GM18505 (cell line): ENCODE data around the gene PAX2.

Source experiments
- ATAC-seq: cut with Tn5 transposase; IDR thresholded peaks from one replicate; pipeline ENCODE4 v1.9.1; 2021; ENCODE audit not compliant: unreplicated experiment
- POLR2A ChIP-seq: IDR thresholded peaks from 4 replicates; pipeline ENCODE4 v1.6.1; 2011; ENCODE audit warnings: borderline replicate concordance; ENCODE audit not compliant: insufficient read depth, insufficient read length; ENCODE audit errors: extremely low read depth

Gene PAX2

DNA sequence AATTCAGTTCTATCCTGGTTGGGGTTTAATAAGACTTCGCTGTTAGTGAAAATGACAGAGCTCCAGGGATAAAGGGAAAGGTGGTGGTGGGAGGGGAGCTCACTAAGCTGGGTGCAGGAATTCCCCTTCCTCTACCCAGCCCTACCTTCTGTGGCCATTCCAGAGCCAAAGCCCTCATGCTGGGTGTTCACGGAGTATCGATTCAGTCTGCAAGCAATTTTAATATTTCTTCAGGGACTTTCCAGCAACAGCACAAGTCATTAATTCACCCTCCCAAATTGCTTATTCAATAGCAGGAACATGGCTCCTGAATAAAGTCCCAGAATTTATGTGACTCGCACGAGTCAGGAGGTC is 22.0 kb downstream of the PAX2 start:
- ATAC-seq, result no peak
- no peak for TF ChIP-seq POLR2A

DNA sequence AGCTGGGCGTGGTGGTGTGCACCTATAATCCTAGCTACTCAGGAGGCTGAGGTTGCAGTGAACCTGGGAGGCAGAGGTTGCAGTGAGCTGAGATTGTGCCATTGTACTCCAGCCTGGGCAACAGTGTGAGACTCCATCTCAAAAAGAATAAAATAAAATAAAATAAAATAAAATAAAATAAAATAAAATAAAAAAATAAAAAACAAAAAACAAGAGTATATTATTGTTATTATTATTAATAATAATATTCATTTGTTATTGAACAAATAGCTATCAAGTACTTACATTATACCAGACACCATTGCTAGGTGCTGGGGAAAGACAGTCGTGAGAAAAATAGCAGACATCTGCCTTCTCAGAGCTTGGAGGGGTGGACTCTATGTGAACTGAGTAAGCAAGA is 24.1 kb downstream of the PAX2 start:
- no peak for TF ChIP-seq POLR2A
- ATAC-seq, result no peak

DNA sequence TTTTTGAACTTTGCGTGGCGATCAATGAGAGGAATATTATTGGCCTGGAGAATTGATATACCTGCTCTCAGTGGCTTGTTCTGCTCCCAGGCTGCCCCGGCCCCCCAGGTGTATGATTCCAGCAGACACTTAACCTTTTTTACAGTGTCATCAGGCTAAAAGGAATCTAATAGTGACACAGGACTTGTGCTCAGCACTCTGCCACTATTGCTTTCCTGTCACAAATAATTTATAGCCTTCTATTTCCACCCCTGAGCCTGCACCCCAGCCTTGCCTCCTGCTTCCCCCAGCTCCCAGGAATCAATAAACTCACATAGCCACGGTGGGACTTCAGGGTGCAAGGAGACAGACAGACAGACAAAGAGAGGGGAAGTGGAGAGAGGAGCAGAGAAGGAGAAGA is 28.3 kb downstream of the PAX2 start:
- ATAC-seq, result no peak
- TF ChIP-seq POLR2A, result no peak

DNA sequence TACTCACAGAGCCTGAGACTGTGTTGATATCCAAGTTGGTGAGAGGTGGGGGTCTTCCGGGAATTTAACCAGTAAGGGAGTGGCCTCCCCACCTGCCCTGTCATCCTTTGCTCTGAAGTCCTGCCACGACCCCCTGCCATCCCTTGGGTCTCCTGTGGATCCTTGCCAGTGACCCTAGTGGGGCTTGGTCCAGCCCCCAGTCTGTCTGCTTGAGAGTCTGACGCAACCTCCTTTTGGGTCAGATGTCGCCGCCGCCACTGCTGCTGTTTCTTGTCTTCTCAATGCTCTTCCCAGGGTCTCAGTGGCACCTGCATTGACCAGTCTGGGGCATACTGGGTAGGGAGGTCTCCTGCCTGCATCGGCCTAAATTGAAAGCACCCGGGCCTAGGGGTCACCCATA is 28.8 kb downstream of the PAX2 start:
- ATAC-seq, result no peak

DNA sequence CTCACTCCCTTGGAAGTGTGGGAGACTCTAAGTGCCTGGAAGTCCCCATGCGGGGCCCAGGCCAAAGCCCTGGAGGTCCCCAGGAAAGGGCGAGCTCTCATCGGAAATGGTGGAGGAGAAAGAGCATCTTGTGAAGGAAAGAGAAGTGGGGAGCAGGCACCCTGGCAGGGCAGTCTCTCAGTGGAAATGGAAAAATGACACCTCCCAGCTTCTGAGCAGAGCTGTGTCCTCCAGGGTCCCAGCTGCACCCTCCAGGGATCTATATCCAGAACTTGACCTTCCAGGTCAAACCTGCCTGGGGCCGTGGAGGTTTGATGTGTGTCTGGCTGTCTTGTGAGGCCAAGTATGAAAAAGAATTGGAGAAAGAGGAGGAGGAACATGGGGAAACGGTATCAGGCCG is 29.5 kb downstream of the PAX2 start:
- ATAC-seq, result no peak
- TF ChIP-seq POLR2A, result no peak

More for the DNA sequence above, 28.8 kb downstream of the PAX2 start:
- TF ChIP-seq POLR2A, result no peak

DNA sequence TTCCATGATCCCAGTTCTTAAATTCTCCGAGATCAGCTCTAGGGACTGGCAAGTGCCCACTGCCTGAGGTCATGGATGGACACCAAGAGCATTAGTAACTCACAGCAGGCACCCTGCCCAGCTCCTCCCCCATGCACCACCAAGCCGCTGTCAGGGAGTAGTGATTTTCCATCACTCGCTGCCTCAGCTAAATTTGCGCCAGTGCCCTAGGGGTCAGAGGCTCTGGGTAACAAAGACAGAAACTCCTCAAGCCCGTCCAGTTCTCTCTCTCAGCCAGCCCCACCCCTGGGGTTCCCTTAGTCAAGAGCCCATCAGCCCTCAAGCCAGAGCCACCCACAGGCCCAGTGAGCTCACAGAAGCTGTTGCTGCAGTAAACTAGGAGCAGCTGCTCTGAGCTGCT is 30.0 kb downstream of the PAX2 start:
- no peak for ATAC-seq
- no peak for TF ChIP-seq POLR2A

DNA sequence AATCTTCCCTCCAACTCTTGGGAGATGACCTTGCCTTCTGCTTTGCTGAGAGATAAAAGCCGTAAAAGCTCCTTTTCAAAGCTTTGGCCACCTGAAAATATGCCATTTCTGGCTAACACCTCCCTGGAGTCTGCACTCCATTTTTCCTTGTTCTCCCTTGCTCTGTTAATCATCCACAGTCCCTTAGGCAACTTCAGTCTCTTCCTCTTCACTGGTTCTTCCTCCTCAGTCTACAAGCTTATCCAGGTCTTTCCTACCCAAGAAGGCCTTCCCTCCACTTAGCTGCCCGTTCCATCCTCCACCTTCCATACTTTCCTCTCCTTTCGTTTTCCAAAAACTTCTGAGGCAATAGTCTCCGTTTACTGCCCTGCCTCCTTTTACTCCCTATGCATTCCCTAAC is 30.5 kb downstream of the PAX2 start:
- ATAC-seq, result no peak
- no peak for TF ChIP-seq POLR2A

DNA sequence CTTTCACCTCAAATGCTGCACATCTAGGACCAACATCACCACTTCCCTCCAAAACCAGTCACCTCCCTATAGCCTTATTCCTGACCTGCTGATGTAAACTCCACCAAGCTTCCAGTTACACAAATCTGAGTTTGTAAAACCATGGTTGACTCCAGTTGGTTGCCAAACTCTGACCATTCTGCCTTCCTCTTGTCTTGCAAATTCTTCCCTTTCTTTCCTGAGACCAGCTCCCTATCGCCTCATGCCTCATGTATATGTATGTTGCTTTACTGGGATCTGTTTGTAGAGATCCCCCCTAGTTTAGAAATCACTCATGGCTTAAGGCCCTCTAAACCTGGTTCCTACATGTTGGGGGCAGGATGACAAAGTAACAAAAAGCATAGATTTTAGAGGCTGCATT is 31.3 kb downstream of the PAX2 start:
- ATAC-seq, result no peak
- TF ChIP-seq POLR2A, result no peak

DNA sequence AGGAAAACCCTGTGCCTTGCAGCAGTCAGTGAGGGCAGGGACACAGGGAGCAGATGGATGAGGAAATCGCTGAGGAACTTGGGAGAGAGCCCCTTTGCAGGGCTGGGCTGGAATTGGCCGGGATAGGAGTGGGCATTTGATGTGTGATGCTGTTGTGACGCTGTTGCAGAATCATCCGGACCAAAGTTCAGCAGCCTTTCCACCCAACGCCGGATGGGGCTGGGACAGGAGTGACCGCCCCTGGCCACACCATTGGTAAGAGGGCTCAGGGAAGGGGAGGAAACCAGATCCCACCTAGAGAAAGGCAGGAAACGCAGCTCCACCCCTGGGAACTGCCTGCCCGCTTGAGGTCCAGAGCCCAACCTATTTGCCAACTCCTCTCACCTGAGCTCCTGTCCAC is 33.9 kb downstream of the PAX2 start:
- TF ChIP-seq POLR2A, result no peak
- no peak for ATAC-seq

DNA sequence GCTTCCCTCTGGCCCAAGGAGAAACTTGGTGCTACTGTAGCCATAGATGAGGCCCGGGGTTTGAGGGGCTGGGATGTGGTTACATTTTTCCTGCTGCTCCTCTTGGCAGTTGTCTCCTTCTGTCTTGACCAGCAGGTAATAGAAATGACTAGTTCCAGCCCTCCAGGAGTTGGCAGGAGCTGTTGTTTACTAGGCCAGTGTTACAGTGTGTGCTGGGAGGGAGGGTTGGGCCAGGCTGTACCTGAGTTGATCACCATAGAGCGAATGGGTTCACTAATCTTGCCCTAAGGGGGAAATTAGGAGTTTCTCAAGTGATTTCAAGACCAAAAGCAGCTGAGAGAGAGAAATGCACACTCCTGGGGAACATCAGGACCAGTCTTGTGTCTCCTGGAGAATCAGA is 34.9 kb downstream of the PAX2 start:
- no peak for ATAC-seq
- TF ChIP-seq POLR2A, result no peak

DNA sequence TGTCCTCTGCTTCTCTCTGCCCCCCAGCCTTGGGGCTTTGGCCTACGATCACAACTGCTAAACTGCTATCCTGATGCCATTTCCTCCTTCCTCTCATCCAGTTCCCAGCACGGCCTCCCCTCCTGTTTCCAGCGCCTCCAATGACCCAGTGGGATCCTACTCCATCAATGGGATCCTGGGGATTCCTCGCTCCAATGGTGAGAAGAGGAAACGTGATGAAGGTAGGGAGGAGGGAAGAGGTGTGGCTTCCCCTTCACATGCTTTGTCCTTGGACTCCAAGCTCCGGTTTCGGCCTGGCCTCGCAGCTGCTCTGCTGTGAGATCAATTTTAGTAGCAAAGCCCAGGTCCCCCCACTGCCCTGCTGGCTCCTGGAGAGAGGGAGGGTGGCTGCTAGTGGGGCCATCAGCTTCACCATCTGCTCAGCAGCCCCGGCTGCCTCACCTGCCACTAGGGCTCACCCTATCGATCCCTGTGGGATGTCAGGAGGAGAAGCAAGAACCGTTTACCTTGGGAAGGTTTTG is 35.8 kb downstream of the PAX2 start:
- ATAC-seq, result no peak
- TF ChIP-seq POLR2A, result no peak

DNA sequence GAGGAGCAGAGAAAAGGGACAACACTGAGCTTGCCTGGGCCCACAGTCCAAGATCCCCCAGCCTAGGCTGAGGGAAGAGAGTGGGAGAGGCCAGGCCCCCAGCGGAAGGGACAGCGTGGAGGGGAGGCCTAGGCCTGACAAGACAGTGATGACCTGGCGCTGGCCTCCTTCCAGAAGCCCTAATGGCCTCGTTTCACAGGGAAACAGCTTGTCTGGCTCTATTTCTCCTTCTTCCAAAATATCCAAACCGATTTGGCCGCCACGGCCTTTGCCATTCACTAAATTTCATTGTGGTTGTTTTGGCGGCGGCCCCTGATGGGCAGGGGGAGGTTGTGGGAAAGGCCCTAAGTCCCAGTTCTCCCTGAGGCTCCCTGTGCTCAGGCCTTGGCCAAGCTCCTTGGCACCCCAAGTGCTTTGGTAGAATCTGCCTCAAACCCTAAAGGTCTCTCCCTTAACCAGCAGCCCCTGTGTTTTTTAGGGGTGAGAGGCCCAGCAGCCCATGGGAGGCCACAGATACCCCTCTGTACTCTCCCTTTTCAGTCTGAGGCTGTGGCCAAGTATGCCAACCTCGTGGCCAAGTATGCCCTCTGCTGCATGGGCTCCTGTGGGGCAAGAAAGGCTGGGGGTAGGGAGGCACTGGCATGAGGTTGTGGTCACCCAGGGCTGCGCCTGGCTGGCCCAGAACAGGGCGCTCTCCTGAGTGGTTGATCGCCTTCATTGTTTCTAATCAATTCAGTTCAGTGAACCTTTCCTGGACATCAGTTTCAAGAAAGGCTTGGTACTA is 37.3 kb downstream of the PAX2 start:
- no peak for TF ChIP-seq POLR2A
- no peak for ATAC-seq

DNA sequence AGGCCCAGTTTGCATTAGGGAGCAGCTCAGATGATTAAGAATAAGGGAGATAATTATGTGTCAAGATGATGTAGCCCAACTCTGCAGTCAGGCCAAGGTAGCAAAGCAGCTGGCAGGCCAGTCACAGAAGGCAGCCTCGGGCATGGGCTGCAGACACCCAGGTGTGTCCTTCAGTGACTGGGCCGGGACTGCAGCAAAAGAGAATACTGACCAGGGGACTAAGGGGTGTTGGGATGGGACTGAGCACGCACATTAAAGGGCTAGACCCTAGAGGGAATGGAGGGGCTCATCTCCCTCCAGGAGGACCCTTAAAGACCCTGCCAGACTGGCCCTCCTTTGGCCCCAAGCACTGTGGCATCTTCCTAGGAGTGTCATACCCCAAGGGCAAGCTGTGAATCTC is 38.7 kb downstream of the PAX2 start:
- ATAC-seq, result no peak

DNA sequence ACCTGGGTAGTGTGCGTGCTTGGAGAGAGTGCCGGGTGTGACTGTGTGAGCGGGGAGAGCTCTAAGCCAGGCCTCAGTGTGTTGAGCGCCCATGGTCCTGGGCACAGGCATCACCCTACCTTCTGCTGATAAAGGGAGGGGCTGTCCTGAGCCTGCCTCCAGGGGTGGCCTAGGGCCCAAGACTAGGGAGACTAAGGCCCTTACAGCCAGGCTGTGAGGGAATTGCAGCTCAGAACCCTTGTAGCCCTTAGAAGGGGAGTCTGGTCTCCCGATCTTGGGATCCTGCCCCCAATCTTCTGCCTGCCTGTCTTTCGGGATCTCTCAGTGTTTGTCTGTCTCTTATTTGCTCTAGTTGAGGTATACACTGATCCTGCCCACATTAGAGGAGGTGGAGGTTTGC is 41.2 kb downstream of the PAX2 start:
- no peak for TF ChIP-seq POLR2A
- ATAC-seq, result no peak

More for the DNA sequence above, 38.7 kb downstream of the PAX2 start:
- no peak for TF ChIP-seq POLR2A
